ENCODE data around the gene ZSCAN5A. TPM values are rescaled to one million over a fixed set of nuclear protein-coding genes. Genes with fewer than 3 reads are reported as not detected.
"Not testable (repeated sequence)": the region's sequence is repeated elsewhere in the genome, so short reads cannot be mapped to it uniquely, and the experiment has no call there.

The ZSCAN5A gene
- total RNA-seq, 2 experiments from 2014 or later: 14.4 to 19.2 TPM

DNA sequence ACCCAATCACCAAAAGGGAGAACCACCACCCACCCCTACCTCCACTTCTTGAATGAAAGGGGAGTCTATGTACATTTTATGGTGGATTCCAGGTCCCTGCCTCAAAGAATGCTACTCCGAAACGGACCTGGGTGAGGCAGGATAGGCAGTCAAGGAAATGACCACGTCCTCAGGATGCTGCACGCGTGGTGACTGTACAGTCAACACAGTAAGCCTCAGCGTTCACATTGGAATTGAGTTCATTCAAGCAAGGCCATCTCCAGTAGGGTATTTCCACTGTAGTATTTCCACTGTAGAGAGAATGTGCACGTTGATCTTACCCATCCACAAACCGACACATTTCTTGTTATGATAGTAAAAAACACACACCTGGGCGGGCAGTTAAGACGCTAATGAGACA lies 95.7 kb downstream of the ZSCAN5A start:
- CTCF ChIA-PET (ENCODE audit: unreplicated experiment): no interaction called here
- intact Hi-C loops (cut with micrococcal nuclease; ENCODE audit: unreplicated experiment): no loop called here
- POLR2A ChIA-PET: interaction anchor here (0.7 kb wide), 1 partner anchor 51 kb away, joined by 4 read pairs; no protein-coding TSS in a partner anchor

DNA sequence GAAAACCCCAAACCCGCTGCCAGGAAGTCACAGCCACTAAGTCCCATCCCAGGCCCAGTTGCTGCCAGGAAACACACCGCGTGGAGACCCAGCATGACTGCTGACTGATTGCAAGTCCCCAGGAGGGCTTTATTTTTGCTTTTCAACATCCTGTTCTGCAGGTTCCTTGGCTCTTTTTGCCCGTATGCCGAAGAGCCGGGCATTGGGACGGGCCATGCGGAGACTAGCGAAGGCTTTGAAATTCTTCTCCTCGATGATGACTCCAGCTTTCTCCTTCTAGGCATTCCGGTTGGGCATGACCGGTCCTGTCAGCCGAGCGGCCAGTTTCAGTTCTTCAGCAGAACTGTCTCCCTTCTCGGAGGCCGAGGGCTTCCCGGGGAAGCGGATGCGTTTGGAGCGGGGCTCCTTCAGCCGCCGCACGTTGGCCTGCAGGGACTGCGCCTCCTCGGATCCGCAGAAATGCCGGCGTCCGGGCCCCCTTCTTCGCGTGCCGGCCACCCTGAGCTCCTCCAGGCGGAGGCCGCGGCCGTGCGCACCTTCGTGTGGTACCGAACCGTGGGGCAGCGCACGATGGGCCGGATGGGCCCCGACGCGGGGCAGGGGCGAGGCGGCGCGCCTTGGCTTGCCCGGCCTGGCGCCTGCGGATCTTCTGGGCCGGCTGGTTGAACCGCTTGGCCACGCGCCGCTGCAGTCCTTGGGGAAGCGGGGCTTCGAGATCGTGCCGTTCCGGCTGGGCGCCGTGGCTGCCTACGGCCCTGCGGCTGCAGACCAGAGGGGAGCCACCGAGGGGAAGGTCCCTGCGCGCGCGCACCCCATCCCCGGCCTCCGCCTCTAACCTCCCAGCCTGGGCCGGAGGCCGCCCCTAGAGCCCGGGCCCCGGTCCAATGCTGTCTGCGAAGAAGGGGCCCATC lies 97.3 kb downstream of the ZSCAN5A start:
- no peak overlapping the region for H2AFZ ChIP-seq (ENCODE audit: low read length)
- H3K4me2 ChIP-seq (ENCODE audit: low read length): no peak overlapping the region
- H3K4me3 ChIP-seq (ENCODE audit: low read depth, low read length, poor library complexity, severe bottlenecking): no peak overlapping the region
- H3K4me1 ChIP-seq (ENCODE audit: insufficient read depth, low read length, poor library complexity, severe bottlenecking): no peaks in the 10 kb centered on the region
- H3K9me2 ChIP-seq (ENCODE audit: insufficient read depth, low read length): no peaks in the 10 kb centered on the region
- intact Hi-C loops (cut with micrococcal nuclease; ENCODE audit: unreplicated experiment): no loop called here
- H3K9me3 ChIP-seq (ENCODE audit: low read length): no peaks in the 10 kb centered on the region
- TF ChIP-seq, protein P1, sequence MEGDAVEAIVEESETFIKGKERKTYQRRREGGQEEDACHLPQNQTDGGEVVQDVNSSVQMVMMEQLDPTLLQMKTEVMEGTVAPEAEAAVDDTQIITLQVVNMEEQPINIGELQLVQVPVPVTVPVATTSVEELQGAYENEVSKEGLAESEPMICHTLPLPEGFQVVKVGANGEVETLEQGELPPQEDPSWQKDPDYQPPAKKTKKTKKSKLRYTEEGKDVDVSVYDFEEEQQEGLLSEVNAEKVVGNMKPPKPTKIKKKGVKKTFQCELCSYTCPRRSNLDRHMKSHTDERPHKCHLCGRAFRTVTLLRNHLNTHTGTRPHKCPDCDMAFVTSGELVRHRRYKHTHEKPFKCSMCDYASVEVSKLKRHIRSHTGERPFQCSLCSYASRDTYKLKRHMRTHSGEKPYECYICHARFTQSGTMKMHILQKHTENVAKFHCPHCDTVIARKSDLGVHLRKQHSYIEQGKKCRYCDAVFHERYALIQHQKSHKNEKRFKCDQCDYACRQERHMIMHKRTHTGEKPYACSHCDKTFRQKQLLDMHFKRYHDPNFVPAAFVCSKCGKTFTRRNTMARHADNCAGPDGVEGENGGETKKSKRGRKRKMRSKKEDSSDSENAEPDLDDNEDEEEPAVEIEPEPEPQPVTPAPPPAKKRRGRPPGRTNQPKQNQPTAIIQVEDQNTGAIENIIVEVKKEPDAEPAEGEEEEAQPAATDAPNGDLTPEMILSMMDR (conservative IDR thresholded peaks at IDR 0.05; ENCODE audit: low read length): no peak
- no peak for TF ChIP-seq EZH2phosphoT487 (IDR thresholded peaks at IDR 0.05; ENCODE audit: borderline replicate concordance, low read depth, low read length)
- no peak for DNase-seq (ENCODE audit: low spot score)
- ChIA-PET CTCF (ENCODE audit: unreplicated experiment) (no interaction called here), POLR2A (no interaction called here)
- no peaks in the 10 kb centered on the region for H4K20me1 ChIP-seq (ENCODE audit: insufficient read depth, low read length)
- H3K79me2 ChIP-seq (ENCODE audit: insufficient read depth, low read depth, low read length): no peaks in the 10 kb centered on the region
- H3K27ac ChIP-seq (ENCODE audit: low read depth, low read length, poor library complexity, severe bottlenecking): no peak overlapping the region
- H3K36me3 ChIP-seq (ENCODE audit: insufficient read depth, low read length): no peaks in the 10 kb centered on the region
- no TSS peak for BruUV-seq (replicated peaks)

More for the DNA sequence above, 95.7 kb downstream of the ZSCAN5A start:
- H3K36me3 ChIP-seq (ENCODE audit: insufficient read depth, low read length): no peaks in the 10 kb centered on the region
- H3K79me2 ChIP-seq (ENCODE audit: insufficient read depth, low read depth, low read length): no peaks in the 10 kb centered on the region
- TF ChIP-seq, protein P1 (conservative IDR thresholded peaks at IDR 0.05; ENCODE audit: low read length): no peak
- no peak for TF ChIP-seq EZH2phosphoT487 (IDR thresholded peaks at IDR 0.05; ENCODE audit: borderline replicate concordance, low read depth, low read length)
- no peak overlapping the region for H3K4me2 ChIP-seq (ENCODE audit: low read length)
- H3K4me1 ChIP-seq (ENCODE audit: insufficient read depth, low read length, poor library complexity, severe bottlenecking): no peaks in the 10 kb centered on the region
- H2AFZ ChIP-seq (ENCODE audit: low read length): no peak overlapping the region
- no peaks in the 10 kb centered on the region for H4K20me1 ChIP-seq (ENCODE audit: insufficient read depth, low read length)
- no peaks in the 10 kb centered on the region for H3K9me2 ChIP-seq (ENCODE audit: insufficient read depth, low read length)
- no peak overlapping the region for H3K4me3 ChIP-seq (ENCODE audit: low read depth, low read length, poor library complexity, severe bottlenecking)
- H3K9me3 ChIP-seq (ENCODE audit: low read length): no peaks in the 10 kb centered on the region
- no peak for DNase-seq (ENCODE audit: low spot score)
- no peak overlapping the region for H3K27ac ChIP-seq (ENCODE audit: low read depth, low read length, poor library complexity, severe bottlenecking)
- no TSS peak for BruUV-seq (replicated peaks)

DNA sequence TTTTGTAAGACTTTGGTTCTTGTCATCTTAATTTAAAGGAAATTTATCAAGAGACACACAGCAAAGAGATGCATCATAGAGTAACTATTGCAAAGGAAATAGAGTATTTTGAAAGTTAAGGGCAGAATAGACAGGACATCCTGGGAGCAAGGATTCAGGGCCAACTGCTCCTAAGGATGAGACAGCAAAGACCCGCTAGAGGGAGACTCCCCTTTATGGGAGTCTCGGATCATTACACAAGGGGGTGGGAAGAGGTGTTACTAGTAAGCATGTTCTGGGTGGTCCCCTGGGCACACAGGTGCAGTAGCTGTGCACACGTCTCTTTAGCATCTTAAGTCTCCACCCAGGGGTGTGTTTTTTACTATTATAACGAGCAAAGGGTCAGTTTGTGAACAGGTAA lies 102.9 kb downstream of the ZSCAN5A start:
- ChIA-PET CTCF (ENCODE audit: unreplicated experiment) (no interaction called here), POLR2A (no interaction called here)
- intact Hi-C loops (cut with micrococcal nuclease; ENCODE audit: unreplicated experiment): no loop called here

DNA sequence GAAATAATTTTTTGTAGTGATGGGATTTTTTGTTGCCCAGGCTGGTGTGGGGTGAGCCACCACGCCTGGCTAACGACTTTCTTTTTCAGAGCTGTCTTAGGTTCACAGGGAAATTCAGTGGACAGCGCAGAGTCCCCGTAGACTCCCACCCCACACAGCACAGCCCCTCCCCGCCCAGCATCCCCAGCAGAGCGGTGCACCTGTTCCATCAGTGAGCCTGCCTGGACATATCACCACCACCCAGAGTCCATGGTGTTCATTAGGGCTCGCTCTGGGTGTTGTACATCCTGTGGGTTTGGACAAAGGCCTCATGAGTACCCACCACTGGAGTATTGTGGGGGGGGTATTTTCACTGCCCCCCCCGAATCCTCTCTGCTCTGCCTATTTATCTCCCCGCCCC lies 104.6 kb downstream of the ZSCAN5A start:
- POLR2A ChIA-PET: interaction anchor here (0.6 kb wide), 1 partner anchor 1611 kb away, joined by 3 read pairs; no protein-coding TSS in a partner anchor
- H2AFZ ChIP-seq (ENCODE audit: low read length); H3K4me3 ChIP-seq (ENCODE audit: low read depth, low read length, poor library complexity, severe bottlenecking); H3K27ac ChIP-seq (ENCODE audit: low read depth, low read length, poor library complexity, severe bottlenecking); H3K4me2 ChIP-seq (ENCODE audit: low read length); H3K36me3 ChIP-seq (ENCODE audit: insufficient read depth, low read length); DNase-seq (ENCODE audit: low spot score); CTCF ChIA-PET (ENCODE audit: unreplicated experiment); H4K20me1 ChIP-seq (ENCODE audit: insufficient read depth, low read length); H3K79me2 ChIP-seq (ENCODE audit: insufficient read depth, low read depth, low read length); H3K9me3 ChIP-seq (ENCODE audit: low read length); BruUV-seq (replicated peaks); H3K9me2 ChIP-seq (ENCODE audit: insufficient read depth, low read length); intact Hi-C loops (cut with micrococcal nuclease; ENCODE audit: unreplicated experiment); H3K4me1 ChIP-seq (ENCODE audit: insufficient read depth, low read length, poor library complexity, severe bottlenecking): not testable (repeated sequence)

More for the DNA sequence above, 102.9 kb downstream of the ZSCAN5A start:
- no peaks in the 10 kb centered on the region for H3K79me2 ChIP-seq (ENCODE audit: insufficient read depth, low read depth, low read length)
- H3K27ac ChIP-seq (ENCODE audit: low read depth, low read length, poor library complexity, severe bottlenecking): no peak overlapping the region
- no TSS peak for BruUV-seq (replicated peaks)
- no peaks in the 10 kb centered on the region for H3K9me3 ChIP-seq (ENCODE audit: low read length)
- no peak overlapping the region for H3K4me2 ChIP-seq (ENCODE audit: low read length)
- H3K4me1 ChIP-seq (ENCODE audit: insufficient read depth, low read length, poor library complexity, severe bottlenecking): no peaks in the 10 kb centered on the region
- H2AFZ ChIP-seq (ENCODE audit: low read length): no peak overlapping the region
- no peaks in the 10 kb centered on the region for H3K9me2 ChIP-seq (ENCODE audit: insufficient read depth, low read length)
- DNase-seq (ENCODE audit: low spot score): no peak
- TF ChIP-seq EZH2phosphoT487 (IDR thresholded peaks at IDR 0.05; ENCODE audit: borderline replicate concordance, low read depth, low read length): no peak
- H4K20me1 ChIP-seq (ENCODE audit: insufficient read depth, low read length): no peaks in the 10 kb centered on the region
- H3K4me3 ChIP-seq (ENCODE audit: low read depth, low read length, poor library complexity, severe bottlenecking): no peak overlapping the region
- H3K36me3 ChIP-seq (ENCODE audit: insufficient read depth, low read length): no peaks in the 10 kb centered on the region

Measured in OCI-LY7 (cell line).